Measurements from ENCODE around the gene KRT74. TPM values are rescaled to one million over a fixed set of nuclear protein-coding genes. Genes with fewer than 3 reads are reported as not detected.
"Not testable (repeated sequence)": the region's sequence is repeated elsewhere in the genome, so short reads cannot be mapped to it uniquely, and the experiment has no call there.

Gene KRT74
- total and polyA plus RNA-seq, 2 experiments from 2014 or later = not detected

GRCh38 chr12:52600941-52601481 lies 27.4 kb upstream of the KRT74 start, which contains the start of gene KRT72:
KRT72 (minus strand) TSS chr12:52601463; CDS start chr12:52601452, 11 bp downstream.
- Histone ChIP-seq H3K27ac (no peak within 1 kb of the TSS), H3K4me2 (ENCODE audit: unreplicated experiment) (no peak within 1 kb of the TSS), H3K4me1 (ENCODE audit: insufficient read depth) (0 out of 2 replicates have a peak, but pooled peaks cover 4% of the 10 kb centered on the region), H4K20me1 (ENCODE audit: insufficient read depth) (no peaks in the 10 kb centered on the region), H3K36me3 (ENCODE audit: low read depth) (no peaks in the 10 kb centered on the region), H3K27me3 (replicated peaks; ENCODE audit: insufficient read depth) (peaks cover 51% of the 10 kb centered on the region), H3K9me3 (ENCODE audit: low read depth) (no peaks in the 10 kb centered on the region), H3K79me2 (ENCODE audit: insufficient read depth) (no peaks in the 10 kb centered on the region), H3K9me2 (ENCODE audit: insufficient read depth) (no peaks in the 10 kb centered on the region), H2AFZ (no peak within 1 kb of the TSS), H3K9ac (no peak within 1 kb of the TSS), H3K4me3 (no peak within 1 kb of the TSS), H3F3A (ENCODE audit: insufficient read depth) (no peaks in the 10 kb centered on the region)
- in situ Hi-C loops (cut with MboI) = no loop called here
- no peak for TF ChIP-seq EZH2 (IDR thresholded peaks at IDR 0.05; ENCODE audit: insufficient read depth, poor library complexity, severe bottlenecking)
- no peak for DNase-seq
- 37 to 38% methylated on average over 48 of the region's 48 CpGs for WGBS, 2 experiments (ENCODE audit: low coverage in 1 of 2, low lambda C conversion rate in 2 of 2, missing lambda C conversion rate in 2 of 2)

- Histone ChIP-seq H3K79me2 (ENCODE audit: insufficient read depth) (no peaks in the 10 kb centered on the region), H3K9me2 (ENCODE audit: insufficient read depth) (no peaks in the 10 kb centered on the region), H3K9me3 (ENCODE audit: low read depth) (no peaks in the 10 kb centered on the region), H3K4me2 (ENCODE audit: unreplicated experiment) (no peak overlapping the region), H3K36me3 (ENCODE audit: low read depth) (no peaks in the 10 kb centered on the region), H4K20me1 (ENCODE audit: insufficient read depth) (no peaks in the 10 kb centered on the region), H3F3A (ENCODE audit: insufficient read depth) (no peaks in the 10 kb centered on the region), H3K4me1 (ENCODE audit: insufficient read depth) (0 out of 2 replicates have a peak, but pooled peaks cover 4% of the 10 kb centered on the region), H3K27me3 (replicated peaks; ENCODE audit: insufficient read depth) (peaks cover 57% of the 10 kb centered on the region), H3K4me3 (no peak overlapping the region), H3K9ac (no peak overlapping the region), H3K27ac (no peak overlapping the region), H2AFZ (no peak overlapping the region)
- in situ Hi-C loops (cut with MboI) = no loop called here
- no peak for DNase-seq
- TF ChIP-seq EZH2phosphoT487 (IDR thresholded peaks at IDR 0.05; ENCODE audit: insufficient read depth, low read depth) = no peak
- no peak for TF ChIP-seq EZH2 (IDR thresholded peaks at IDR 0.05; ENCODE audit: insufficient read depth, poor library complexity, severe bottlenecking)
- WGBS, 2 experiments (ENCODE audit: low coverage in 1 of 2, low lambda C conversion rate in 2 of 2, missing lambda C conversion rate in 2 of 2) = 76 to 82% methylated on average over 12 of the region's 12 CpGs
Observed at GRCh38 chr12:52600475-52600874, 26.8 kb upstream of the KRT74 start.

- no peaks in the 10 kb centered on the region for H4K20me1 ChIP-seq (ENCODE audit: insufficient read depth)
- in situ Hi-C loops (cut with MboI) = no loop called here
- TF ChIP-seq EZH2 (IDR thresholded peaks at IDR 0.05; ENCODE audit: insufficient read depth, poor library complexity, severe bottlenecking) (no peak), EZH2phosphoT487 (IDR thresholded peaks at IDR 0.05; ENCODE audit: insufficient read depth, low read depth) (no peak)
- H3K9me3 ChIP-seq (ENCODE audit: low read depth) = no peaks in the 10 kb centered on the region
- DNase-seq = no peak
- 20 to 23% methylated on average over 2 of the region's 2 CpGs for WGBS, 2 experiments (ENCODE audit: low coverage in 1 of 2, low lambda C conversion rate in 2 of 2, missing lambda C conversion rate in 2 of 2)
- H2AFZ ChIP-seq = no peak overlapping the region
- H3K4me2 ChIP-seq (ENCODE audit: unreplicated experiment) = no peak overlapping the region
- H3K4me1 ChIP-seq (ENCODE audit: insufficient read depth) = 0 out of 2 replicates have a peak, but pooled peaks cover 4% of the 10 kb centered on the region
- no peak overlapping the region for H3K9ac ChIP-seq
- no peaks in the 10 kb centered on the region for H3K36me3 ChIP-seq (ENCODE audit: low read depth)
- H3F3A ChIP-seq (ENCODE audit: insufficient read depth) = no peaks in the 10 kb centered on the region
- no peak overlapping the region for H3K4me3 ChIP-seq
- no peaks in the 10 kb centered on the region for H3K9me2 ChIP-seq (ENCODE audit: insufficient read depth)
- peaks cover 59% of the 10 kb centered on the region for H3K27me3 ChIP-seq (replicated peaks; ENCODE audit: insufficient read depth)
- no peak overlapping the region for H3K27ac ChIP-seq
- no peaks in the 10 kb centered on the region for H3K79me2 ChIP-seq (ENCODE audit: insufficient read depth)
Observed at GRCh38 chr12:52600071-52600470, 26.4 kb upstream of the KRT74 start.

DNA sequence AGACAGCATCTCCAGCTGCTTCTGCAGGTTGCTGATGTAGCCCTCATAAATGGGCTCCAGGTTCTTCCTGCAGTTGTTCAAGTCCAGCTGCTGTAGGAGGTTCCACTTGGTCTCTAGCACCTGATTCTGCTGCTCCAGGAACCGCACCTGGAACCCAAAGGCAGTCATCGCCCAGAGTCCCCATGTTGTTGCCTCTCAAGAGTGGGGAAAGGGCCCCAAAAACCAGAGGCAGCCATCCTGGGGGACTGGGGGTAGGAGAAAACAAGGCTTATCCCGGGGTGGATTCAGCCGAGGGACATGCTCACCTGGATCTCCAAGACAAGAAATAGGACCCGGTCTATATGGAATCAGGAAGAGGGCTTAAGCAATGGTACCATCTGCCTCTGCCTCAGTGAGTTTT lies 25.3 kb upstream of the KRT74 start:
- H3K4me2 ChIP-seq (ENCODE audit: unreplicated experiment) = no peak overlapping the region
- H3K9ac ChIP-seq = no peak overlapping the region
- no peak for TF ChIP-seq EZH2 (IDR thresholded peaks at IDR 0.05; ENCODE audit: insufficient read depth, poor library complexity, severe bottlenecking)
- TF ChIP-seq EZH2phosphoT487 (IDR thresholded peaks at IDR 0.05; ENCODE audit: insufficient read depth, low read depth) = no peak
- no peaks in the 10 kb centered on the region for H3F3A ChIP-seq (ENCODE audit: insufficient read depth)
- H3K27me3 ChIP-seq (replicated peaks; ENCODE audit: insufficient read depth) = peaks cover 59% of the 10 kb centered on the region
- no peaks in the 10 kb centered on the region for H3K9me3 ChIP-seq (ENCODE audit: low read depth)
- H3K36me3 ChIP-seq (ENCODE audit: low read depth) = no peaks in the 10 kb centered on the region
- no peak overlapping the region for H3K27ac ChIP-seq
- 0 out of 2 replicates have a peak, but pooled peaks cover 4% of the 10 kb centered on the region for H3K4me1 ChIP-seq (ENCODE audit: insufficient read depth)
- WGBS, 2 experiments (ENCODE audit: low coverage in 1 of 2, low lambda C conversion rate in 2 of 2, missing lambda C conversion rate in 2 of 2) = 75 to 76% methylated on average over 5 of the region's 5 CpGs
- no peak overlapping the region for H2AFZ ChIP-seq
- DNase-seq = no peak
- H4K20me1 ChIP-seq (ENCODE audit: insufficient read depth) = no peaks in the 10 kb centered on the region
- in situ Hi-C loops (cut with MboI) = no loop called here
- no peaks in the 10 kb centered on the region for H3K9me2 ChIP-seq (ENCODE audit: insufficient read depth)
- H3K4me3 ChIP-seq = no peak overlapping the region
- H3K79me2 ChIP-seq (ENCODE audit: insufficient read depth) = no peaks in the 10 kb centered on the region

GRCh38 chr12:52594237-52594636 lies 20.6 kb upstream of the KRT74 start:
- H3K4me3 ChIP-seq; H2AFZ ChIP-seq; DNase-seq; H3K79me2 ChIP-seq (ENCODE audit: insufficient read depth); in situ Hi-C loops (cut with MboI); H3K4me1 ChIP-seq (ENCODE audit: insufficient read depth); H3K9ac ChIP-seq; H4K20me1 ChIP-seq (ENCODE audit: insufficient read depth); H3F3A ChIP-seq (ENCODE audit: insufficient read depth); H3K9me2 ChIP-seq (ENCODE audit: insufficient read depth); H3K36me3 ChIP-seq (ENCODE audit: low read depth); H3K4me2 ChIP-seq (ENCODE audit: unreplicated experiment); H3K9me3 ChIP-seq (ENCODE audit: low read depth); H3K27ac ChIP-seq: not testable (repeated sequence)
- 56 to 63% methylated on average over 4 of the region's 4 CpGs for WGBS, 2 experiments (ENCODE audit: low coverage in 1 of 2, low lambda C conversion rate in 2 of 2, missing lambda C conversion rate in 2 of 2)
- H3K27me3 ChIP-seq (replicated peaks; ENCODE audit: insufficient read depth) = peaks cover 50% of the 10 kb centered on the region
